Astrocyte (in vitro differentiated cells and primary cell): Measurements from ENCODE around the gene MMEL1. TPM values are rescaled to one million over a fixed set of nuclear protein-coding genes. Genes with fewer than 3 reads are reported as not detected.
"Not testable (repeated sequence)": the region's sequence is repeated elsewhere in the genome, so short reads cannot be mapped to it uniquely, and the experiment has no call there.

Experiments
- DNase-seq: peaks from one replicate; pipeline ENCODE4 v3.0.0-alpha.2; 2010; ENCODE audit warnings: low read depth
- FAIRE-seq: peaks from 2 replicates; lab custom pipeline; 2011; peaks lifted over from hg19 to GRCh38; lab: Jason Lieb, UNC
- H2AFZ ChIP-seq: 2 replicates; pipeline ENCODE4 v1.6.0; 2012; ENCODE audit warnings: low read depth, low read length, inconsistent platforms
- H3K27ac ChIP-seq: 2 replicates; pipeline ENCODE4 v1.5.1; 2011; ENCODE audit warnings: low read depth, low read length, inconsistent platforms
- H3K27me3 ChIP-seq: 2 replicates; pipeline ENCODE4 v1.6.0; 2011; ENCODE audit warnings: low read length, inconsistent platforms; ENCODE audit not compliant: insufficient read depth
- H3K36me3 ChIP-seq: 2 replicates; pipeline ENCODE4 v1.5.1; 2011; ENCODE audit warnings: low read length, inconsistent platforms; ENCODE audit not compliant: insufficient read depth
- H3K4me1 ChIP-seq: 2 replicates; pipeline ENCODE4 v1.5.1; 2011; ENCODE audit warnings: low read length, inconsistent platforms; ENCODE audit not compliant: insufficient read depth
- H3K4me2 ChIP-seq: 2 replicates; pipeline ENCODE4 v1.6.0; 2012; ENCODE audit warnings: low read length, inconsistent platforms
- H3K4me3 ChIP-seq: 2 replicates; pipeline ENCODE4 v1.5.1; 2011; ENCODE audit warnings: low read depth, mild to moderate bottlenecking, low read length, inconsistent platforms; ENCODE audit not compliant: insufficient read depth
- H3K79me2 ChIP-seq: 2 replicates; pipeline ENCODE4 v1.6.0; 2012; ENCODE audit warnings: mild to moderate bottlenecking, low read length, inconsistent platforms; ENCODE audit not compliant: insufficient read depth
- H3K9ac ChIP-seq: 2 replicates; pipeline ENCODE4 v1.6.0; 2012; ENCODE audit warnings: mild to moderate bottlenecking, low read length, inconsistent platforms
- H3K9me3 ChIP-seq: 2 replicates; pipeline ENCODE4 v1.5.1; 2012; ENCODE audit warnings: low read depth, mild to moderate bottlenecking, low read length, inconsistent platforms; ENCODE audit not compliant: insufficient read depth
- H4K20me1 ChIP-seq: 2 replicates; pipeline ENCODE4 v1.6.0; 2012; ENCODE audit warnings: low read length, inconsistent platforms; ENCODE audit not compliant: insufficient read depth
- H3K27ac Mint-ChIP-seq: one replicate; pipeline ENCODE4 v1.8.0; 2021; ENCODE audit warnings: mild to moderate bottlenecking, mixed read lengths; ENCODE audit not compliant: unreplicated experiment
- H3K27me3 Mint-ChIP-seq: one replicate; pipeline ENCODE4 v1.8.0; 2021; ENCODE audit warnings: low read depth, mixed read lengths; ENCODE audit not compliant: unreplicated experiment
- H3K36me3 Mint-ChIP-seq: one replicate; pipeline ENCODE4 v1.8.0; 2021; ENCODE audit warnings: low read depth, mixed read lengths; ENCODE audit not compliant: unreplicated experiment
- H3K4me1 Mint-ChIP-seq: one replicate; pipeline ENCODE4 v1.8.0; 2021; ENCODE audit warnings: low read depth, mixed read lengths; ENCODE audit not compliant: unreplicated experiment
- H3K4me3 Mint-ChIP-seq: one replicate; pipeline ENCODE4 v1.8.0; 2021; ENCODE audit warnings: mild to moderate bottlenecking, moderate library complexity, mixed read lengths; ENCODE audit not compliant: unreplicated experiment
- H3K9me3 Mint-ChIP-seq: one replicate; pipeline ENCODE4 v1.8.0; 2021; ENCODE audit warnings: mild to moderate bottlenecking, mixed read lengths; ENCODE audit not compliant: unreplicated experiment
- CTCF ChIP-seq: IDR thresholded peaks from 2 replicates; pipeline ENCODE4 v1.5.1; 2011; ENCODE audit warnings: low read depth, mild to moderate bottlenecking, inconsistent platforms, low read length, moderate library complexity; ENCODE audit not compliant: insufficient read depth
- EZH2 ChIP-seq: IDR thresholded peaks from 2 replicates; pipeline ENCODE4 v1.6.1; 2012; ENCODE audit warnings: mild to moderate bottlenecking, low read length, inconsistent platforms; ENCODE audit not compliant: insufficient read depth
- total RNA-seq: library from RNA; stranded (reverse); gene quantifications from 2 replicates; pipeline ENCODE4 v1.2.1, GENCODE V29; 2021

The MMEL1 gene
- total RNA-seq, 1 donor from 2014 or later, result not detected

- not testable (repeated sequence) for FAIRE-seq, H3K36me3 Mint-ChIP-seq, H3K4me3 ChIP-seq, H3K4me2 ChIP-seq, H3K9me3 ChIP-seq, H2AFZ ChIP-seq, H3K27ac Mint-ChIP-seq, H3K9me3 Mint-ChIP-seq, H3K4me3 Mint-ChIP-seq, H3K79me2 ChIP-seq, H3K4me1 Mint-ChIP-seq, H4K20me1 ChIP-seq, H3K36me3 ChIP-seq, H3K9ac ChIP-seq, H3K27me3 ChIP-seq, H3K27ac ChIP-seq, DNase-seq
- H3K4me1 ChIP-seq, result peaks cover 26% of the 10 kb centered on the region
- H3K27me3 Mint-ChIP-seq, result peaks cover 11% of the 10 kb centered on the region
These were observed 82.4 kb downstream of the MMEL1 start for GRCh38 chr1:2550309-2550861.

- DNase-seq, H3K27ac Mint-ChIP-seq: not testable (repeated sequence)
These were observed 83.3 kb downstream of the MMEL1 start for GRCh38 chr1:2549367-2550029.

GRCh38 chr1:2548068-2548589, 84.7 kb downstream of the MMEL1 start:
- Histone ChIP-seq H3K9ac (peak overlapping the region; percentile 34), H3K79me2 (no peaks in the 10 kb centered on the region), H3K9me3 (no peaks in the 10 kb centered on the region), H3K4me1 (peaks cover 35% of the 10 kb centered on the region), H4K20me1 (no peaks in the 10 kb centered on the region), H3K4me3 (no peak overlapping the region), H3K27ac (no peak overlapping the region), H3K4me2 (peak overlapping the region; percentile 85), H3K36me3 (no peaks in the 10 kb centered on the region), H2AFZ (peak overlapping the region; percentile 35), H3K27me3 (no peaks in the 10 kb centered on the region)
- TF ChIP-seq CTCF, result peak; percentile 71
- TF ChIP-seq EZH2, result no peak
- peaks cover 6% of the 10 kb centered on the region for H3K27me3 Mint-ChIP-seq
- no peak overlapping the region for H3K4me3 Mint-ChIP-seq
- H3K9me3 Mint-ChIP-seq, result no peaks in the 10 kb centered on the region
- DNase-seq (peak; percentile 25), FAIRE-seq (no peak)
- H3K36me3 Mint-ChIP-seq, result no peaks in the 10 kb centered on the region
- H3K27ac Mint-ChIP-seq, result no peak overlapping the region
- no peaks in the 10 kb centered on the region for H3K4me1 Mint-ChIP-seq

More at GRCh38 chr1:2549367-2550029, 83.3 kb downstream of the MMEL1 start:
- not testable (repeated sequence) for H3K36me3 ChIP-seq, H3K4me2 ChIP-seq, H3K9me3 ChIP-seq, FAIRE-seq, H4K20me1 ChIP-seq, H3K9ac ChIP-seq, H3K27ac ChIP-seq, H3K4me3 ChIP-seq, H3K9me3 Mint-ChIP-seq, H2AFZ ChIP-seq, H3K27me3 ChIP-seq, H3K36me3 Mint-ChIP-seq, H3K79me2 ChIP-seq, H3K4me1 Mint-ChIP-seq, H3K4me3 Mint-ChIP-seq
- H3K27me3 Mint-ChIP-seq, result peaks cover 11% of the 10 kb centered on the region
- H3K4me1 ChIP-seq, result peaks cover 26% of the 10 kb centered on the region
